ENCODE data around the gene SV2B.

DNA sequence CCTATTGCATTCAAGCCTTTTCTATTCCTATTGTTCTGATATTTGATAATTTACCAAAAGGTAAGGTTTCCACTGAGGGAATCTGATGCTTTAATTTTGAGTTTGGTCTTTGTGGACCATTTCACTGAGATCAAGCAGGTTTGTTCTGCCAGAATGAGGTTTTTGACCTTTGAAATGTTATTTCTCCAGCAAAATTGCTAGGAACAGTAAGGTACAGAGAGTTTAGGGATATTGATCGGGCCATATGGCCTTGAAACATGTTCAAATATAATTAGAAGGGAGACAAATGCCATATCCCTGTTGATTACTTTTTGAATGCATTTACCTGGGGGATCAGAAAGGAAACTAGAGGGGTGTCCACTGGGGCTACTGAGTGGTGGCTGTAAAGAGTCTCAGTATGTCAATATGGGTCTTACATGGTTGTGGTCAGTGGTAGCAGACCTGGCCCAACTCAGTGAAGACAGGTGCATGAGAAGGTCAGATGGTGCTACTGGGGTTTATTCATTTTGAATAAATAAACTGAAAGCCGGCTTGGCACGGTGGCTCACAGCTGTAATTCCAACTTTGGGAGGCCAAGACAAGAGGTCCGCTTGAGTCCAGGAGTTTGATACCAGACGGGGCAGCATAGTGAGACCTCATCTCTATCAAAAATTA is 100.2 kb downstream of the SV2B start:
- TF ChIP-seq, protein P1, sequence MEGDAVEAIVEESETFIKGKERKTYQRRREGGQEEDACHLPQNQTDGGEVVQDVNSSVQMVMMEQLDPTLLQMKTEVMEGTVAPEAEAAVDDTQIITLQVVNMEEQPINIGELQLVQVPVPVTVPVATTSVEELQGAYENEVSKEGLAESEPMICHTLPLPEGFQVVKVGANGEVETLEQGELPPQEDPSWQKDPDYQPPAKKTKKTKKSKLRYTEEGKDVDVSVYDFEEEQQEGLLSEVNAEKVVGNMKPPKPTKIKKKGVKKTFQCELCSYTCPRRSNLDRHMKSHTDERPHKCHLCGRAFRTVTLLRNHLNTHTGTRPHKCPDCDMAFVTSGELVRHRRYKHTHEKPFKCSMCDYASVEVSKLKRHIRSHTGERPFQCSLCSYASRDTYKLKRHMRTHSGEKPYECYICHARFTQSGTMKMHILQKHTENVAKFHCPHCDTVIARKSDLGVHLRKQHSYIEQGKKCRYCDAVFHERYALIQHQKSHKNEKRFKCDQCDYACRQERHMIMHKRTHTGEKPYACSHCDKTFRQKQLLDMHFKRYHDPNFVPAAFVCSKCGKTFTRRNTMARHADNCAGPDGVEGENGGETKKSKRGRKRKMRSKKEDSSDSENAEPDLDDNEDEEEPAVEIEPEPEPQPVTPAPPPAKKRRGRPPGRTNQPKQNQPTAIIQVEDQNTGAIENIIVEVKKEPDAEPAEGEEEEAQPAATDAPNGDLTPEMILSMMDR (IDR thresholded peaks at IDR 0.05), result no peak
- no peak for TF ChIP-seq POLR2A (IDR thresholded peaks at IDR 0.05)
